ENCODE data around the gene MPV17. TPM values are rescaled to one million over a fixed set of nuclear protein-coding genes. Genes with fewer than 3 reads are reported as not detected.
A peak's percentile ranks its signal among the peaks of the same experiment; 100 is the strongest.

Gene MPV17
- total RNA-seq, 2 donors from 2014 or later, result 56.7 to 64.3 TPM

DNA sequence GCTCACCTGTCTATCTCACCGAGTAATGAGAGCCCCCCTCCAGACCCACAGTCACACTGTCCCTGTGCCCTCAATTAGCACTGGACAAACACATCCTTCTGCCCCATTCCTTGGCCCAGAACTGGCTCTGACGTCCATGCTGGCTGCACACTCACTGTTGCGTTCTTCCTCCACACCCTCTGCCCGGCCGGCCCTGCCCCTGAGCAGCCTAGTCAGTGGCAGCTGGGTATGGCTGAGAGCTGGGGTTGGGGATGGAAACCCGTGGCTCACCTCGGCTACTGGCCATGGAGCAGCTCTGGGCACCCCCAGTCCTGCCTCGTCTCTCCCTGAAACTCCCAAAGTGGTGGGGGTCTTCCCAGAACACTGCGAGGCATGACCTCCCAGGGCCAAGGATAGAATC, 8.2 kb downstream of the MPV17 start:
- no peaks in the 10 kb centered on the region for H3K36me3 ChIP-seq (replicated peaks in 1 of 2; ENCODE audit: insufficient read depth in 1 of 2, low read depth in 2 of 2)
- H3K27me3 ChIP-seq, result no peaks in the 10 kb centered on the region
- no peak overlapping the region for H3K27ac ChIP-seq
- DNase-seq, result no peak
- H3K4me3 ChIP-seq, result no peak overlapping the region
- H3K9me3 ChIP-seq, result no peaks in the 10 kb centered on the region
- WGBS, 2 donors, result 88% methylated on average over 6 to 9 of the region's 9 CpGs
- no peak for ATAC-seq
- intact Hi-C loops (cut with DNase I), result no loop called here
- TF ChIP-seq, protein P1, sequence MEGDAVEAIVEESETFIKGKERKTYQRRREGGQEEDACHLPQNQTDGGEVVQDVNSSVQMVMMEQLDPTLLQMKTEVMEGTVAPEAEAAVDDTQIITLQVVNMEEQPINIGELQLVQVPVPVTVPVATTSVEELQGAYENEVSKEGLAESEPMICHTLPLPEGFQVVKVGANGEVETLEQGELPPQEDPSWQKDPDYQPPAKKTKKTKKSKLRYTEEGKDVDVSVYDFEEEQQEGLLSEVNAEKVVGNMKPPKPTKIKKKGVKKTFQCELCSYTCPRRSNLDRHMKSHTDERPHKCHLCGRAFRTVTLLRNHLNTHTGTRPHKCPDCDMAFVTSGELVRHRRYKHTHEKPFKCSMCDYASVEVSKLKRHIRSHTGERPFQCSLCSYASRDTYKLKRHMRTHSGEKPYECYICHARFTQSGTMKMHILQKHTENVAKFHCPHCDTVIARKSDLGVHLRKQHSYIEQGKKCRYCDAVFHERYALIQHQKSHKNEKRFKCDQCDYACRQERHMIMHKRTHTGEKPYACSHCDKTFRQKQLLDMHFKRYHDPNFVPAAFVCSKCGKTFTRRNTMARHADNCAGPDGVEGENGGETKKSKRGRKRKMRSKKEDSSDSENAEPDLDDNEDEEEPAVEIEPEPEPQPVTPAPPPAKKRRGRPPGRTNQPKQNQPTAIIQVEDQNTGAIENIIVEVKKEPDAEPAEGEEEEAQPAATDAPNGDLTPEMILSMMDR (IDR thresholded peaks at IDR 0.05), result no peak
- TF ChIP-seq POLR2A (IDR thresholded peaks at IDR 0.05), result no peak
- peaks cover 17% of the 10 kb centered on the region for H3K4me1 ChIP-seq

DNA sequence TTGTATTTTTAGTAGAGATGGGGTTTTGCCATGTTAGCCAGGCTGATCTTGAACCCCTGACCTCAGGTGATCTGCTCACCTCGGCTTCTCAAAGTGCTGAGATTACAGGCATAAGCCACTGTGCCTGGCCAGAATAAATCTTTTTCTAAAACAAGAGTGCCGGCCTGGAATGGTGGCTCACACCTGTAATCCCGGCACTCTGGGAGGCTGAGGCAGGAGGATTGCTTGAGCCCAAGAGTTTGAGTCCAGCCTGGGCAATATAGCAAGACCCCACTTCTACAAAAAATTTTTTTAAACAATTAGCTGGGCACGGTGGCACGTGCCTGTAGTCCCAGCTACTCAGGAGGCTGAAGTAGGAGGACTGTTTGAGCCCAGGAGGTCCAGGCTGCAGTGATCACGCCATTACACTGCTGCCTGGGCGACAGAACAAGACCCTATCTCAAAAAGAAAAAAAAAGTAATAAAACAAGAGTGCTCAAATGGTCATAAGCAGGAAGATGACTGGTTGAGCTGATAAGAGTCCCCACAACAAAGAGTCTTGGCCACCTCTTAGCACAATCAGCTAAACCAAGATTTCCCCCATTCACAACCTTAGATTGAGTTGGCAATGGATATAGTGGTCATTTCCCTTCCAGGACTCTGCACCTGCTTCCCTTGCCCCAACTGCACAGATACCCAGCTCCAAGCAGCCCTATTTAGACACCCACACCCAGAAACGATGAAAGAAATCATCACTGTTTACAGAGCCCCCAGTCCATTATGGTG, 8.8 kb downstream of the MPV17 start:
- WGBS, 2 donors, result 92 to 94% methylated on average over 8 of the region's 8 CpGs
- peaks cover 17% of the 10 kb centered on the region for H3K4me1 ChIP-seq
- H3K36me3 ChIP-seq (replicated peaks in 1 of 2; ENCODE audit: insufficient read depth in 1 of 2, low read depth in 2 of 2), result no peaks in the 10 kb centered on the region
- H3K27ac ChIP-seq, result no peak overlapping the region
- DNase-seq (no peak), ATAC-seq (no peak)
- no peaks in the 10 kb centered on the region for H3K9me3 ChIP-seq
- no peak for TF ChIP-seq POLR2A (IDR thresholded peaks at IDR 0.05)
- TF ChIP-seq, protein P1 (IDR thresholded peaks at IDR 0.05), result no peak
- H3K4me3 ChIP-seq, result no peak overlapping the region
- intact Hi-C loops (cut with DNase I), result no loop called here
- H3K27me3 ChIP-seq, result no peaks in the 10 kb centered on the region

DNA sequence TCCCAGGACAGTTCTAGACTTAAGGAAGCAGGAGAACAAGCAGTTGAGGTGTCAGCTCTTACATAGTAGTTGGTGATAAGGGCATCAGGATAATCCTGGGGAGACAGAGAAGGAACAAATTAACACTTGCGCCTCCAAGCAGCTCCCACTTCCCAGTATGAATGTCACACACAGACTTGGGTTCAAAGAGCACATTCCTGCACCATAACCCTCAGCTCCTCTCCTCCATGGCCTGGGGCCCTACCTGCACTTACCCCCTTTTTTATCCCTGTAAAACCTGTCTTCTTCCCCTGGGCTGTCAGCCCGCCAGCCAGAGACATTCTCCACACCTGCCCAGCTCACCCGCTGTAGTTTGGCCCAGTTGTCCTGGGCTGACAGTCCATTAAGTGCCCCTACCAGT, 10.7 kb downstream of the MPV17 start:
- no peaks in the 10 kb centered on the region for H3K36me3 ChIP-seq (replicated peaks in 1 of 2; ENCODE audit: insufficient read depth in 1 of 2, low read depth in 2 of 2)
- DNase-seq, result no peak
- peaks cover 24% of the 10 kb centered on the region for H3K4me1 ChIP-seq
- ATAC-seq, result no peak
- H3K27me3 ChIP-seq, result peaks cover 0 to 15% of the 10 kb centered on the region in 2 donors
- H3K9me3 ChIP-seq, result no peaks in the 10 kb centered on the region
- H3K27ac ChIP-seq, result no peak overlapping the region
- intact Hi-C loops (cut with DNase I), result no loop called here
- no peak overlapping the region for H3K4me3 ChIP-seq
- no peak for TF ChIP-seq POLR2A (IDR thresholded peaks at IDR 0.05)
- WGBS, 2 donors, result 92 to 100% methylated on average over 3 of the region's 3 CpGs

DNA sequence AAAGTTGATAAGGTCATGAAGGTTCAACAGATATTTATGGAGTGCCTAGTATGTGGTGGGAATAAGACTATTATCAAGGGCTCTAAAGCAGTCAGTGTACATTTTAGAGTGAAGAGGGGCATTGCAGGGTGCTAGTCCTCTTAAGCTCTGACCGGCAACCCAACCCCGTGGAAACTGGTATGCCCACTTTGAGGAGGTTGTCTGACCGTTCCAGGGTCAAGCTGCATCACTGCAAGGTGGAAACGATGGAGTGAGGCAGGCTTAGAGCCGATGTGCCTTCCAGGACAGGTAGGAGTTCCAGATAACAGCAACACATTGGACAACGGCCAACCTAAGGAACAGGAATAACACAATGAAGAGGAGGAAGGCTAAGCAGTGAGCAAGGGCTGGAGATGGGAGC, 13.2 kb downstream of the MPV17 start:
- intact Hi-C loops (cut with DNase I), result loop anchor here (10.0 kb wide), 1 partner anchor 215 kb away; no protein-coding TSS in a partner anchor
- Histone ChIP-seq H3K36me3 (replicated peaks in 1 of 2; ENCODE audit: insufficient read depth in 1 of 2, low read depth in 2 of 2) (no peaks in the 10 kb centered on the region), H3K9me3 (no peaks in the 10 kb centered on the region), H3K27ac (no peak overlapping the region), H3K27me3 (peaks cover 0 to 25% of the 10 kb centered on the region in 2 donors), H3K4me3 (no peak overlapping the region), H3K4me1 (peaks cover 25% of the 10 kb centered on the region)
- WGBS, 2 donors, result 59 to 62% methylated on average over 6 of the region's 6 CpGs
- TF ChIP-seq POLR2A (IDR thresholded peaks at IDR 0.05), result no peak
- TF ChIP-seq, protein P1 (IDR thresholded peaks at IDR 0.05), result no peak
- DNase-seq (no peak), ATAC-seq (no peak)

DNA sequence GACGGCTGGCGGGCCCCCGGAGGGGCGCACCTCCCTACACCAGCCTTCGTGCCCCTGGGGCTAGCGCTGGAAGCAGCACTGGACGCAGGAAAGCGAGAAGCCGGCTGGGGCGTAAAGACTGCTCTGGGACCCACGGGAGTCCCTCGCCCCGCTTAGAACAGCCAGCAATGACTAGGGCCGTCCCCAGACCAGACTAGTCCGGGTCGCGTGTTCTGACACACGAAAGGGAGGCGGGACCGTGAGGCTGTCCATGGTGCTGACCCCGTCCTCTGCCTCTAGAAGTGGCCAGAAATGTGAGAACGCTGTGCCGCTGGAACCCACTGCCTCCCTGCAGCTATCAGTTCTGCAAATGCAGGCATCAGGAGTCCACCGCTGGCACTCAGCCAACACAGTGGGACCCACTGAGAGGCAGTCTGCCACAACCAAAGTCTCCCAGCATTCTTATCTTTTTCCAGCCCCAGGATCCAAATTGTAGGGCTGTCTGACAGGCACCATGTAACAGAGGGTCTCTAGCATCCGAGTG, 14.5 kb downstream of the MPV17 start, which contains the start of gene UCN:
TSS of gene UCN (minus strand) at position 87 of the 523 bp plus-strand sequence. CDS start 550 bp downstream, outside the sequence.
- Histone ChIP-seq H3K9me3 (no peaks in the 10 kb centered on the region), H3K27me3 (peaks cover 0 to 25% of the 10 kb centered on the region in 2 donors), H3K4me1 (peaks cover 25% of the 10 kb centered on the region), H3K4me3 (no peak within 1 kb of the TSS), H3K27ac (no peak within 1 kb of the TSS), H3K36me3 (replicated peaks in 1 of 2; ENCODE audit: insufficient read depth in 1 of 2, low read depth in 2 of 2) (no peaks in the 10 kb centered on the region)
- ATAC-seq (peak; percentile 13), DNase-seq (peak; percentile 28 to 49 (median 34))
- intact Hi-C loops (cut with DNase I), result loop anchor here (10.0 kb wide), 1 partner anchor 214 kb away; no protein-coding TSS in a partner anchor
- WGBS, 2 donors, result 34 to 48% methylated on average over 15 to 20 of the region's 25 CpGs
- TF ChIP-seq, protein P1 (IDR thresholded peaks at IDR 0.05), result no peak
- TF ChIP-seq POLR2A (IDR thresholded peaks at IDR 0.05), result no peak

All from body of pancreas (tissue), 4 donors.